DND-41 (cell line): ENCODE measurements around the gene OR11L1.

ENCODE experiments used
- ATAC-seq: fragments of 200-7000 bp; cut with Tn5 transposase; 3 replicates; pipeline ENCODE4 v1.9.1; 2021; ENCODE audit warnings: low read depth; ENCODE audit not compliant: insufficient read depth
- DNase-seq: peaks from one replicate; pipeline ENCODE4 v3.0.0-alpha.2; 2020
- H2AFZ ChIP-seq: 2 replicates; pipeline ENCODE4 v1.6.0; 2012; ENCODE audit warnings: low read depth, low read length
- H3K27ac ChIP-seq: 2 replicates; pipeline ENCODE4 v1.5.1; 2012; ENCODE audit warnings: low read length, inconsistent platforms
- H3K27me3 ChIP-seq: fragments of 200-600 bp; sonication (generic); 2 replicates; pipeline ENCODE4 v1.6.0; 2012; ENCODE audit warnings: low read length, mild to moderate bottlenecking, inconsistent platforms; ENCODE audit not compliant: insufficient read depth, poor library complexity
- H3K36me3 ChIP-seq: 2 replicates; pipeline ENCODE4 v1.5.1; 2012; ENCODE audit warnings: low read length, inconsistent platforms; ENCODE audit not compliant: insufficient read depth
- H3K4me1 ChIP-seq: 2 replicates; pipeline ENCODE4 v1.5.1; 2012; ENCODE audit warnings: mild to moderate bottlenecking, low read length; ENCODE audit not compliant: insufficient read depth
- H3K4me2 ChIP-seq: 2 replicates; pipeline ENCODE4 v1.6.0; 2012; ENCODE audit warnings: mild to moderate bottlenecking, moderate library complexity, low read length, inconsistent platforms; ENCODE audit not compliant: insufficient read depth
- H3K4me3 ChIP-seq, 2 experiments: fragments of 200-600 bp in 1 of 2; shearing (Covaris generic) in 1 of 2; 2 replicates each; pipeline ENCODE4 v1.5.1; 2012 to 2016; ENCODE audit warnings: inconsistent platforms in 2 of 2, low read length in 2 of 2, mild to moderate bottlenecking in 2 of 2, low read depth in 1 of 2, moderate library complexity in 1 of 2
- H3K79me2 ChIP-seq: 2 replicates; pipeline ENCODE4 v1.6.0; 2012; ENCODE audit warnings: low read length, inconsistent platforms; ENCODE audit not compliant: insufficient read depth
- H3K9ac ChIP-seq: 2 replicates; pipeline ENCODE4 v1.6.0; 2012; ENCODE audit warnings: low read depth, mild to moderate bottlenecking, inconsistent platforms, low read length, moderate library complexity
- H3K9me3 ChIP-seq: 2 replicates; pipeline ENCODE4 v1.5.1; 2012; ENCODE audit warnings: low read length, moderate library complexity, mild to moderate bottlenecking, inconsistent platforms; ENCODE audit not compliant: insufficient read depth, severe bottlenecking
- H4K20me1 ChIP-seq: 2 replicates; pipeline ENCODE4 v1.6.0; 2012; ENCODE audit warnings: low read length; ENCODE audit not compliant: insufficient read depth
- EZH2 ChIP-seq: IDR thresholded peaks from 3 replicates; pipeline ENCODE4 v1.6.1; 2012; ENCODE audit warnings: borderline replicate concordance, low read depth, mild to moderate bottlenecking, moderate library complexity, low read length, inconsistent platforms; ENCODE audit not compliant: severe bottlenecking
- TF ChIP-seq, protein P1 (sequence below): IDR thresholded peaks from 2 replicates; pipeline ENCODE4 v1.5.1; 2012; ENCODE audit warnings: borderline replicate concordance, low read length, moderate library complexity, mild to moderate bottlenecking; ENCODE audit not compliant: poor library complexity, severe bottlenecking; ENCODE audit errors: extremely low read depth

OR11L1 gene, protein sequence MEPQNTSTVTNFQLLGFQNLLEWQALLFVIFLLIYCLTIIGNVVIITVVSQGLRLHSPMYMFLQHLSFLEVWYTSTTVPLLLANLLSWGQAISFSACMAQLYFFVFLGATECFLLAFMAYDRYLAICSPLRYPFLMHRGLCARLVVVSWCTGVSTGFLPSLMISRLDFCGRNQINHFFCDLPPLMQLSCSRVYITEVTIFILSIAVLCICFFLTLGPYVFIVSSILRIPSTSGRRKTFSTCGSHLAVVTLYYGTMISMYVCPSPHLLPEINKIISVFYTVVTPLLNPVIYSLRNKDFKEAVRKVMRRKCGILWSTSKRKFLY

GRCh38 chr1:247841796-247842195 is at the start of gene OR11L1:
OR11L1 (minus strand) TSS chr1:247841896; CDS start chr1:247841896, 0 bp downstream.
- TF ChIP-seq, protein P1, sequence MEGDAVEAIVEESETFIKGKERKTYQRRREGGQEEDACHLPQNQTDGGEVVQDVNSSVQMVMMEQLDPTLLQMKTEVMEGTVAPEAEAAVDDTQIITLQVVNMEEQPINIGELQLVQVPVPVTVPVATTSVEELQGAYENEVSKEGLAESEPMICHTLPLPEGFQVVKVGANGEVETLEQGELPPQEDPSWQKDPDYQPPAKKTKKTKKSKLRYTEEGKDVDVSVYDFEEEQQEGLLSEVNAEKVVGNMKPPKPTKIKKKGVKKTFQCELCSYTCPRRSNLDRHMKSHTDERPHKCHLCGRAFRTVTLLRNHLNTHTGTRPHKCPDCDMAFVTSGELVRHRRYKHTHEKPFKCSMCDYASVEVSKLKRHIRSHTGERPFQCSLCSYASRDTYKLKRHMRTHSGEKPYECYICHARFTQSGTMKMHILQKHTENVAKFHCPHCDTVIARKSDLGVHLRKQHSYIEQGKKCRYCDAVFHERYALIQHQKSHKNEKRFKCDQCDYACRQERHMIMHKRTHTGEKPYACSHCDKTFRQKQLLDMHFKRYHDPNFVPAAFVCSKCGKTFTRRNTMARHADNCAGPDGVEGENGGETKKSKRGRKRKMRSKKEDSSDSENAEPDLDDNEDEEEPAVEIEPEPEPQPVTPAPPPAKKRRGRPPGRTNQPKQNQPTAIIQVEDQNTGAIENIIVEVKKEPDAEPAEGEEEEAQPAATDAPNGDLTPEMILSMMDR = no peak
- no peak for TF ChIP-seq EZH2
- H3K4me1 ChIP-seq = no peaks in the 10 kb centered on the region
- no peak within 1 kb of the TSS for H3K4me2 ChIP-seq
- no peak for ATAC-seq
- H3K9ac ChIP-seq = no peak within 1 kb of the TSS
- H3K27ac ChIP-seq = no peak within 1 kb of the TSS
- no peak within 1 kb of the TSS for H2AFZ ChIP-seq
- no peak within 1 kb of the TSS for H3K4me3 ChIP-seq
- no peak for DNase-seq
- H3K36me3 ChIP-seq = no peaks in the 10 kb centered on the region
- no peaks in the 10 kb centered on the region for H3K27me3 ChIP-seq
- no peaks in the 10 kb centered on the region for H4K20me1 ChIP-seq
- no peaks in the 10 kb centered on the region for H3K79me2 ChIP-seq
- H3K9me3 ChIP-seq = no peaks in the 10 kb centered on the region

DNA sequence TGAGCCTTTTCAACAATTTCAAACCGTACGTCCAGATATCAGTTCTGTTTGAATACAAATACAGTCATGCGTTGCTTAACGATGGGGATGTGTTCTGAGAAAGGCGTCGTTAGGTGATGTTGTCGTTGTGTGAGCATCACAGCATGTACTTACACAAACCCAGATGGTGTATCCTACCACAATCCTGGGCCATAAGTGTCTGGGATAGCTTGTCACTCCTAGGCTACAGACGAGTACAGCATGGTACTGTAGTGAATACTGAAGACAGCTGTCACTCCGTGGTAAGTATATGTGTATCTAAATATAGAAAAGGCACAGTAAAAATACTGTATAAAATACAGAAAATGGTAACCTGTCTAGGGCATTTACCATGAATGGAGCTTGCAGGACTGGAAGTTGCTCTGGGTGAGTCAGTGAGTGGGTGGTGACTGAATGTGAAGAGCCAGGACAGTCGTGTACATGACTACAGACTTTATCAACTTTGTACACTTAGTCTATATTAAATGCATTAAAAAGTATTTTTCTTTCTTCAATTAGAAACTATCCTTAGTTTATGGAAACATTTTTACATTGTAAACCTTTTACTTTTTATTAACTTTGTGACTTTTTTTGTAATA is 43.2 kb upstream of the OR11L1 start:
- DNase-seq = no peak
- Histone ChIP-seq H3K9ac (no peak overlapping the region), H4K20me1 (no peaks in the 10 kb centered on the region), H3K4me3 (no peak overlapping the region), H3K36me3 (no peaks in the 10 kb centered on the region), H3K4me2 (no peak overlapping the region), H3K9me3 (no peaks in the 10 kb centered on the region), H2AFZ (no peak overlapping the region), H3K79me2 (no peaks in the 10 kb centered on the region), H3K27me3 (no peaks in the 10 kb centered on the region), H3K27ac (no peak overlapping the region), H3K4me1 (no peaks in the 10 kb centered on the region)
- ATAC-seq = no peak
- TF ChIP-seq, protein P1 = no peak
- no peak for TF ChIP-seq EZH2

GRCh38 chr1:247883346-247883745 is 41.6 kb upstream of the OR11L1 start:
- Histone ChIP-seq H3K4me1 (no peaks in the 10 kb centered on the region), H3K4me3 (no peak overlapping the region), H3K27me3 (no peaks in the 10 kb centered on the region), H2AFZ (no peak overlapping the region), H3K79me2 (no peaks in the 10 kb centered on the region), H3K36me3 (no peaks in the 10 kb centered on the region), H3K27ac (no peak overlapping the region), H4K20me1 (no peaks in the 10 kb centered on the region), H3K9me3 (no peaks in the 10 kb centered on the region), H3K9ac (no peak overlapping the region), H3K4me2 (no peak overlapping the region)
- TF ChIP-seq, protein P1 = no peak
- no peak for TF ChIP-seq EZH2
- no peak for DNase-seq
- ATAC-seq = no peak
